ENCODE results near the gene PRKN. TPM values are rescaled to one million over a fixed set of nuclear protein-coding genes. Genes with fewer than 3 reads are reported as not detected.

The PRKN gene
- total RNA-seq, 4 donors from 2014 or later, result 4.5 to 12.3 (median 9.0) TPM

DNA sequence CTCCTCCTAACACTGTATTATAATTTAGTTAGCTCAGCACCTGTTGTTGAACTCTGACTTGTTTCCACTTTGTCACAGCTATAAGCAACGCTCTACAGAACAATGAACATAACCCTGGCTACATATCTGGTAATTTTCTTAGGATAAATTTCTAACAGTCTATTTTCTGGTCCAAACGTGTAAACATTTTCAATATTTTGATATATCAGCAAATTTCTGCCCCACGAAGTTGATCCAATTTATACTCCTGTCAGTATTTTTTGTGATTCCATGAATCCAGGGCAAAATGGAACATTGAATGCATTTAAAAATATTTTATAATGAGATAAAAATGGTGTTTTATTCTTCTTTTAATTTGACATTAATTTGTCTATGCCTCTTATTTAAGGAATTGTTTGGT lies 1005.2 kb downstream of the PRKN start:
- no peaks in the 10 kb centered on the region for H3K36me3 ChIP-seq
- in situ Hi-C loops (cut with MboI; ENCODE audit: low pct_ligation_motif_present in 1 of 4, low pct_unique_long_range_greater_than_20kb in 1 of 4, low sequenced_read_pairs in 3 of 4) (no loop called here), intact Hi-C loops (cut with DNase I; ENCODE audit: low total_unique reads) (no loop called here)
- no peaks in the 10 kb centered on the region for H3K27me3 ChIP-seq
- H3K9me3 ChIP-seq, result no peaks in the 10 kb centered on the region
- H3K4me3 ChIP-seq, result no peak overlapping the region
- DNase-seq, result no peak
- 82 to 93% methylated on average over 3 of the region's 3 CpGs for WGBS, 2 donors (ENCODE audit: low coverage in 1 of 2)
- TF ChIP-seq POLR2A (IDR thresholded peaks at IDR 0.05) (no peak), POLR2AphosphoS5 (IDR thresholded peaks at IDR 0.05) (no peak), EP300 (IDR thresholded peaks at IDR 0.05; ENCODE audit: low read depth) (no peak)
- TF ChIP-seq, protein P1, sequence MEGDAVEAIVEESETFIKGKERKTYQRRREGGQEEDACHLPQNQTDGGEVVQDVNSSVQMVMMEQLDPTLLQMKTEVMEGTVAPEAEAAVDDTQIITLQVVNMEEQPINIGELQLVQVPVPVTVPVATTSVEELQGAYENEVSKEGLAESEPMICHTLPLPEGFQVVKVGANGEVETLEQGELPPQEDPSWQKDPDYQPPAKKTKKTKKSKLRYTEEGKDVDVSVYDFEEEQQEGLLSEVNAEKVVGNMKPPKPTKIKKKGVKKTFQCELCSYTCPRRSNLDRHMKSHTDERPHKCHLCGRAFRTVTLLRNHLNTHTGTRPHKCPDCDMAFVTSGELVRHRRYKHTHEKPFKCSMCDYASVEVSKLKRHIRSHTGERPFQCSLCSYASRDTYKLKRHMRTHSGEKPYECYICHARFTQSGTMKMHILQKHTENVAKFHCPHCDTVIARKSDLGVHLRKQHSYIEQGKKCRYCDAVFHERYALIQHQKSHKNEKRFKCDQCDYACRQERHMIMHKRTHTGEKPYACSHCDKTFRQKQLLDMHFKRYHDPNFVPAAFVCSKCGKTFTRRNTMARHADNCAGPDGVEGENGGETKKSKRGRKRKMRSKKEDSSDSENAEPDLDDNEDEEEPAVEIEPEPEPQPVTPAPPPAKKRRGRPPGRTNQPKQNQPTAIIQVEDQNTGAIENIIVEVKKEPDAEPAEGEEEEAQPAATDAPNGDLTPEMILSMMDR (IDR thresholded peaks at IDR 0.05), result no peak
- H3K27ac ChIP-seq, result no peak overlapping the region
- H3K4me1 ChIP-seq, result no peaks in the 10 kb centered on the region

DNA sequence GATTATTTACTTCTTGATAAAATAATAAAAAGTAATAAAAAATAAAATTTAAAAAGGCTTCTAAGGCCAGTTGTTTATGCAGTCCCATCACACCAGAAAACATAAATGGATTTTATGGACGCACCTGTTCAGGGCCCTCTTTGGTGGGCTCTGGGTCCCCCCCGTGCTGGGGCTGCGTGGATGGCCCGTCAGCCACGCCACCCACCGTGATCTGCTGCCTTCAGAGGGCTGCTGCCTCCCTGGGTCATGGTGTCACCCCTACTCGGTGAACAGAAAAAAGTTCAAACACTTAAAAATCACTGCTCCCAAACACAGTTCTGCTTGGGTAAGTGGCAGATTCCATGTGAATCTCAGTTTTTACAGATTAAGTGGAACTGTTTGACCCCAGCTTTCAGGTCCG lies 1006.1 kb downstream of the PRKN start:
- no peaks in the 10 kb centered on the region for H3K4me1 ChIP-seq
- WGBS, 2 donors (ENCODE audit: low coverage in 1 of 2), result 71 to 72% methylated on average over 2 to 8 of the region's 8 CpGs
- no peak overlapping the region for H3K4me3 ChIP-seq
- H3K36me3 ChIP-seq, result no peaks in the 10 kb centered on the region
- intact Hi-C loops (cut with DNase I; ENCODE audit: low total_unique reads) (no loop called here), in situ Hi-C loops (cut with MboI; ENCODE audit: low pct_ligation_motif_present in 1 of 4, low pct_unique_long_range_greater_than_20kb in 1 of 4, low sequenced_read_pairs in 3 of 4) (no loop called here)
- no peaks in the 10 kb centered on the region for H3K27me3 ChIP-seq
- DNase-seq, result no peak
- H3K27ac ChIP-seq, result no peak overlapping the region
- TF ChIP-seq POLR2A (IDR thresholded peaks at IDR 0.05) (no peak), EP300 (IDR thresholded peaks at IDR 0.05; ENCODE audit: low read depth) (no peak), POLR2AphosphoS5 (IDR thresholded peaks at IDR 0.05) (no peak)
- TF ChIP-seq, protein P1 (IDR thresholded peaks at IDR 0.05), result no peak
- H3K9me3 ChIP-seq, result no peaks in the 10 kb centered on the region

DNA sequence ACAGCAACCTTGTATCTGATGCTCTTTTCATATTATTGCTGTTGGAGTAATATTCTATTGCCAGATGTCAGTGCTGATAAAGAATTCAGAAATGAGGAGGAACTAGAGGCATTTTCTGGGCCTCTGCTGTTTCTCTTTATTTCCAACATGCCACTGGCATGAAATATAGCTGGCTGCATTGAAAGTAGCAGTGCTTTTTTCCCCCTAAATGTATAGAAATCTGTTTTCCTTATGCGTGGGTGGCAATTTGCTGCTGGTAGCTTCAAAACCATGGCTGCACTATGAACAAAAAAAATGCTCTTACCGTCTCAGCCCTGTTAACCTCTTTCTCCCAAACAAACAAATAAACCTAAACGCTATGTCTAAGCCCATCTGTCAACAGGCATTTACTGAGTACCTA lies 1011.4 kb downstream of the PRKN start:
- intact Hi-C loops (cut with DNase I; ENCODE audit: low total_unique reads) (no loop called here), in situ Hi-C loops (cut with MboI; ENCODE audit: low pct_ligation_motif_present in 1 of 4, low pct_unique_long_range_greater_than_20kb in 1 of 4, low sequenced_read_pairs in 3 of 4) (no loop called here)
- no peak for DNase-seq
- WGBS, 2 donors (ENCODE audit: low coverage in 1 of 2), result 43 to 74% methylated on average over 3 of the region's 3 CpGs
- no peaks in the 10 kb centered on the region for H3K4me1 ChIP-seq
- H3K9me3 ChIP-seq, result no peaks in the 10 kb centered on the region
- no peak overlapping the region for H3K4me3 ChIP-seq
- TF ChIP-seq POLR2A (IDR thresholded peaks at IDR 0.05) (no peak), POLR2AphosphoS5 (IDR thresholded peaks at IDR 0.05) (no peak), EP300 (IDR thresholded peaks at IDR 0.05; ENCODE audit: low read depth) (no peak)
- TF ChIP-seq, protein P1 (IDR thresholded peaks at IDR 0.05), result no peak
- H3K27ac ChIP-seq, result no peak overlapping the region
- H3K27me3 ChIP-seq, result no peaks in the 10 kb centered on the region
- H3K36me3 ChIP-seq, result no peaks in the 10 kb centered on the region

DNA sequence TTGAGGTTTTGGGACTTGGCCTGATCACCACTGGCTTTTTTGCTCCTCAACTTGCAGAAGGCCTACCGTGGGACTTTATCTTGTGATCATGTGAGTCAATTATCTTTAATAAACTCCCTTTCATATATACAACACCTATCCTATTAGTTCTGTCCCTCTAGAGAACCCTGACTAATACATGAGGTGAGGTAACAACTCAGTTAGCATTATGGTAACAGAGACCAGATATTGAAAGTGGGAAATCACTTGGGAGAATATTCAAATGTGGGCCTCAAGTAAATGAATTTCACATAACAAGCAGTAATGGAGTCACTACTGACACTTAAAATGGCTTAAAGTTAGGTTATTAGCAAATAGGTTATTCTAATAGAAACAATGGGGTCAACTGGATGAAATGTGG lies 1015.6 kb downstream of the PRKN start:
- Histone ChIP-seq H3K27ac (no peak overlapping the region), H3K4me3 (no peak overlapping the region), H3K27me3 (no peaks in the 10 kb centered on the region), H3K36me3 (no peaks in the 10 kb centered on the region), H3K4me1 (no peaks in the 10 kb centered on the region), H3K9me3 (no peaks in the 10 kb centered on the region)
- TF ChIP-seq EP300 (IDR thresholded peaks at IDR 0.05; ENCODE audit: low read depth) (no peak), POLR2AphosphoS5 (IDR thresholded peaks at IDR 0.05) (no peak), POLR2A (IDR thresholded peaks at IDR 0.05) (no peak)
- TF ChIP-seq, protein P1 (IDR thresholded peaks at IDR 0.05), result no peak
- intact Hi-C loops (cut with DNase I; ENCODE audit: low total_unique reads) (no loop called here), in situ Hi-C loops (cut with MboI; ENCODE audit: low pct_ligation_motif_present in 1 of 4, low pct_unique_long_range_greater_than_20kb in 1 of 4, low sequenced_read_pairs in 3 of 4) (no loop called here)
- 83% methylated on average over 1 of the region's 1 CpG; no CpG with 5 or more reads in 1 of the 2 donors for WGBS, 2 donors (ENCODE audit: low coverage in 1 of 2)
- no peak for DNase-seq
